Sigmoid colon (tissue), 7 donors: ENCODE measurements around the gene ACTR3C. TPM values are rescaled to one million over a fixed set of nuclear protein-coding genes. Genes with fewer than 3 reads are reported as not detected.
A peak's percentile ranks its signal among the peaks of the same experiment; 100 is the strongest.
"Not testable (repeated sequence)": the region's sequence is repeated elsewhere in the genome, so short reads cannot be mapped to it uniquely, and the experiment has no call there.

Experiments used
- DNase-seq: peaks from one replicate; pipeline ENCODE4 v3.0.0-alpha.2; 2019
- H3K27ac ChIP-seq, 4 donors: fragments of 200-600 bp; sonication (generic); one replicate each; pipeline ENCODE4 v1.5.1; 2016 to 2019; ENCODE audit warnings: mild to moderate bottlenecking in 1 of 4
- H3K27me3 ChIP-seq, 3 donors: fragments of 200-600 bp; sonication (generic); one replicate each; pipeline ENCODE4 v1.5.1; 2019; ENCODE audit warnings: mild to moderate bottlenecking in 1 of 3
- H3K36me3 ChIP-seq, 4 donors: fragments of 200-600 bp; sonication (generic); one replicate each; pipeline ENCODE4 v1.5.1; 2016 to 2019
- H3K4me1 ChIP-seq, 4 donors: fragments of 200-600 bp; sonication (generic); one replicate each; pipeline ENCODE4 v1.5.1; 2017 to 2019
- H3K4me3 ChIP-seq, 4 donors: fragments of 200-600 bp; sonication (generic); one replicate each; pipeline ENCODE4 v1.5.1; 2017 to 2019; ENCODE audit warnings: mild to moderate bottlenecking in 2 of 4, moderate library complexity in 1 of 4
- H3K9me3 ChIP-seq, 4 donors: fragments of 200-600 bp in 3 of 4; sonication (generic) in 3 of 4; one replicate each; pipeline versions ENCODE4 v1.5.1 to v1.6.1; 2013 to 2019
- CTCF ChIP-seq, 4 experiments: fragments of 450-650 bp in 3 of 4; fragments of 200-600 bp in 1 of 4; IDR thresholded peaks; one replicate each; pipeline ENCODE4 v1.5.1; 2016 to 2019; ENCODE audit warnings: antibody characterized with exemption in 4 of 4, mild to moderate bottlenecking in 3 of 4, moderate library complexity in 2 of 4
- whole genome bisulfite sequencing, 2 donors: extraction: QIAGEN DNeasy Blood & Tissue Kit; methylation state at CpG; one replicate each; pipeline ENCODE4 v1.1.7; 2013; 5-methylcytosine and 5-hydroxymethylcytosine counted together
- intact Hi-C: fragments of 100-400 bp; cut with DNase I; formaldehyde crosslinking; loops from one replicate; pipeline ENCODE4 v1.15.1; 2023
- polyA plus RNA-seq, 3 donors: library from polyadenylated mRNA; stranded (reverse); fragments of 200-250 nt; gene quantifications; one replicate each; pipeline ENCODE4 v1.2.3, GENCODE V29; 2013
- total RNA-seq, 4 donors: library from RNA; depleted of rRNA; stranded (reverse); fragments of >200 nt; gene quantifications; one replicate each; pipeline ENCODE4 v1.1.0, GENCODE V29; 2016
- donor health status: healthy with polysubstance abuse.
- donor health status: Bipolar disorder and iron deficiency.
- donor health status: healthy.

ACTR3C gene
- total and polyA plus RNA-seq, 7 donors = 2.9 to 13.3 (median 8.3) TPM

GRCh38 chr7:150302908-150303310, 20.4 kb downstream of the ACTR3C start:
- H3K27me3 ChIP-seq, H3K9me3 ChIP-seq, H3K4me1 ChIP-seq, H3K4me3 ChIP-seq, DNase-seq, H3K27ac ChIP-seq, intact Hi-C loops, H3K36me3 ChIP-seq: not testable (repeated sequence)
- WGBS, 2 donors = 80 to 83% methylated on average over 1 of the region's 1 CpG

- DNase-seq, H3K36me3 ChIP-seq, H3K4me3 ChIP-seq, H3K4me1 ChIP-seq, intact Hi-C loops, H3K27ac ChIP-seq, H3K27me3 ChIP-seq, H3K9me3 ChIP-seq: not testable (repeated sequence)
These were observed 25.4 kb downstream of the ACTR3C start for GRCh38 chr7:150297978-150298377.

- H3K27me3 ChIP-seq, DNase-seq, H3K36me3 ChIP-seq, H3K4me1 ChIP-seq, intact Hi-C loops, H3K9me3 ChIP-seq, H3K4me3 ChIP-seq, H3K27ac ChIP-seq: not testable (repeated sequence)
- WGBS, 2 donors = 82 to 83% methylated on average over 9 of the region's 10 CpGs
These were observed 26.5 kb downstream of the ACTR3C start for GRCh38 chr7:150296802-150297201.

- H3K36me3 ChIP-seq, intact Hi-C loops, H3K9me3 ChIP-seq, H3K27ac ChIP-seq, DNase-seq, H3K4me1 ChIP-seq, H3K4me3 ChIP-seq, H3K27me3 ChIP-seq: not testable (repeated sequence)
- 68 to 88% methylated on average over 3 of the region's 8 CpGs for WGBS, 2 donors
These were observed 27.7 kb downstream of the ACTR3C start for GRCh38 chr7:150295614-150296013.

GRCh38 chr7:150295027-150295426, 28.3 kb downstream of the ACTR3C start:
- H3K4me3 ChIP-seq, H3K27ac ChIP-seq, H3K27me3 ChIP-seq, H3K36me3 ChIP-seq, H3K4me1 ChIP-seq, H3K9me3 ChIP-seq, intact Hi-C loops, DNase-seq: not testable (repeated sequence)
- 93 to 97% methylated on average over 8 of the region's 8 CpGs for WGBS, 2 donors

GRCh38 chr7:150290317-150290716, 33.0 kb downstream of the ACTR3C start:
- 79 to 86% methylated on average over 6 of the region's 6 CpGs for WGBS, 2 donors
- intact Hi-C loops = not testable (repeated sequence)

GRCh38 chr7:150288816-150289215, 34.5 kb downstream of the ACTR3C start:
- H3K4me3 ChIP-seq, H3K4me1 ChIP-seq, H3K27me3 ChIP-seq, H3K27ac ChIP-seq, H3K36me3 ChIP-seq, H3K9me3 ChIP-seq, DNase-seq: not testable (repeated sequence)
- intact Hi-C loops = loop anchor here (10.0 kb wide), 1 partner anchor 136 kb away; no protein-coding TSS in a partner anchor
- whole genome bisulfite sequencing, 2 donors = 94 to 96% methylated on average over 5 of the region's 6 CpGs

More at GRCh38 chr7:150290317-150290716, 33.0 kb downstream of the ACTR3C start:
- DNase-seq, H3K27me3 ChIP-seq, H3K27ac ChIP-seq, H3K36me3 ChIP-seq, H3K4me3 ChIP-seq, H3K9me3 ChIP-seq, H3K4me1 ChIP-seq: not testable (repeated sequence)

- not testable (repeated sequence) for H3K27me3 ChIP-seq, H3K27ac ChIP-seq, H3K36me3 ChIP-seq, DNase-seq, H3K9me3 ChIP-seq, H3K4me1 ChIP-seq, H3K4me3 ChIP-seq
- intact Hi-C loops = loop anchor here (2.0 to 10.0 kb wide), 2 partner anchors 101 to 137 kb away; no protein-coding TSS in a partner anchor
- WGBS, 2 donors = 83 to 94% methylated on average over 7 of the region's 7 CpGs
These were observed 35.5 kb downstream of the ACTR3C start for GRCh38 chr7:150287815-150288214.

- intact Hi-C loops = loop anchor here (2.0 to 10.0 kb wide), 2 partner anchors 103 to 139 kb away; no protein-coding TSS in a partner anchor
- H3K27me3 ChIP-seq, H3K27ac ChIP-seq, H3K9me3 ChIP-seq, H3K4me3 ChIP-seq, H3K4me1 ChIP-seq, H3K36me3 ChIP-seq, DNase-seq: not testable (repeated sequence)
- peak; percentile 52 to 74 (median 62) for TF ChIP-seq CTCF (IDR thresholded peaks at IDR 0.05)
- WGBS, 2 donors = 19 to 36% methylated on average over 16 of the region's 16 CpGs
These were observed 37.2 kb downstream of the ACTR3C start for GRCh38 chr7:150285849-150286754.

- not testable (repeated sequence) for H3K9me3 ChIP-seq, DNase-seq, H3K36me3 ChIP-seq, H3K4me3 ChIP-seq, H3K27me3 ChIP-seq, H3K4me1 ChIP-seq, H3K27ac ChIP-seq
- 81 to 90% methylated on average over 4 to 6 of the region's 6 CpGs for WGBS, 2 donors
- intact Hi-C loops = loop anchor here (10.0 kb wide), 1 partner anchor 141 kb away; no protein-coding TSS in a partner anchor
These were observed 39.7 kb downstream of the ACTR3C start for GRCh38 chr7:150283608-150284007.

- not testable (repeated sequence) for H3K27ac ChIP-seq, H3K27me3 ChIP-seq, H3K4me1 ChIP-seq, H3K9me3 ChIP-seq, DNase-seq, H3K4me3 ChIP-seq, H3K36me3 ChIP-seq
- intact Hi-C loops = loop anchor here (10.0 kb wide), 1 partner anchor 142 kb away; no protein-coding TSS in a partner anchor
- WGBS, 2 donors = 78% methylated on average over 2 of the region's 3 CpGs
These were observed 40.2 kb downstream of the ACTR3C start for GRCh38 chr7:150283111-150283510.
